Endothelial cell (in vitro differentiated cells): ENCODE results near the gene DLL1. TPM values are rescaled to one million over a fixed set of nuclear protein-coding genes. Genes with fewer than 3 reads are reported as not detected.

Source experiments
- DNase-seq: peaks from one replicate; pipeline ENCODE4 v3.0.0; 2021; ENCODE audit warnings: low spot score
- H3K27ac Mint-ChIP-seq: one replicate; pipeline ENCODE4 v1.8.0; 2021; ENCODE audit warnings: mixed read lengths, inconsistent platforms; ENCODE audit not compliant: unreplicated experiment
- H3K27me3 Mint-ChIP-seq: one replicate; pipeline ENCODE4 v1.8.0; 2021; ENCODE audit warnings: mild to moderate bottlenecking, moderate library complexity, mixed read lengths, inconsistent platforms; ENCODE audit not compliant: unreplicated experiment
- H3K36me3 Mint-ChIP-seq: one replicate; pipeline ENCODE4 v1.8.0; 2021; ENCODE audit warnings: mild to moderate bottlenecking, low read depth, mixed read lengths, inconsistent platforms; ENCODE audit not compliant: unreplicated experiment
- H3K4me1 Mint-ChIP-seq: one replicate; pipeline ENCODE4 v1.8.0; 2021; ENCODE audit warnings: mild to moderate bottlenecking, mixed read lengths, inconsistent platforms; ENCODE audit not compliant: unreplicated experiment
- H3K4me3 Mint-ChIP-seq: one replicate; pipeline ENCODE4 v1.8.0; 2021; ENCODE audit warnings: mild to moderate bottlenecking, mixed read lengths, inconsistent platforms; ENCODE audit not compliant: unreplicated experiment
- H3K9me3 Mint-ChIP-seq: one replicate; pipeline ENCODE4 v1.8.0; 2021; ENCODE audit warnings: mixed read lengths, inconsistent platforms; ENCODE audit not compliant: unreplicated experiment
- CTCF ChIP-seq: fragments of 200-600 bp; sonication (generic); IDR thresholded peaks from one replicate; pipeline ENCODE4 v1.5.0; 2021; ENCODE audit warnings: antibody characterized with exemption; ENCODE audit not compliant: unreplicated experiment
- total RNA-seq: library from RNA; stranded (reverse); fragmentation: NEBNext Ultra II Directional; extraction: Animal tissue kit (Norgen Biotek cat#: 25700); gene quantifications from one replicate; pipeline ENCODE4 v1.2.1, GENCODE V29; 2021; ENCODE audit not compliant: unreplicated experiment

Gene DLL1
- total RNA-seq, 1 donor from 2014 or later, result 59.5 TPM

- H3K27me3 Mint-ChIP-seq, result peaks cover 16% of the 10 kb centered on the region
- no peak for TF ChIP-seq CTCF
These were observed 7.8 kb upstream of the DLL1 start for GRCh38 chr6:170298688-170299087.

GRCh38 chr6:170297576-170298330 lies 6.9 kb upstream of the DLL1 start:
- peaks cover 19% of the 10 kb centered on the region for H3K27me3 Mint-ChIP-seq
- TF ChIP-seq CTCF, result no peak
- H3K9me3 Mint-ChIP-seq, result peaks cover 12% of the 10 kb centered on the region
- no peak overlapping the region for H3K4me3 Mint-ChIP-seq
- H3K36me3 Mint-ChIP-seq, result peaks cover 14% of the 10 kb centered on the region
- DNase-seq, result no peak
- peak overlapping the region; percentile 64 for H3K27ac Mint-ChIP-seq
- H3K4me1 Mint-ChIP-seq, result peaks cover 40% of the 10 kb centered on the region

More at GRCh38 chr6:170298688-170299087, 7.8 kb upstream of the DLL1 start:
- peaks cover 14% of the 10 kb centered on the region for H3K36me3 Mint-ChIP-seq
- DNase-seq, result no peak
- peaks cover 12% of the 10 kb centered on the region for H3K9me3 Mint-ChIP-seq
- H3K27ac Mint-ChIP-seq, result no peak overlapping the region
- H3K4me1 Mint-ChIP-seq, result peaks cover 35% of the 10 kb centered on the region
- no peak overlapping the region for H3K4me3 Mint-ChIP-seq

GRCh38 chr6:170296746-170297575 lies 6.1 kb upstream of the DLL1 start:
- DNase-seq, result no peak
- peak overlapping the region; percentile 67 for H3K4me3 Mint-ChIP-seq
- peaks cover 6% of the 10 kb centered on the region for H3K9me3 Mint-ChIP-seq
- TF ChIP-seq CTCF, result no peak
- peaks cover 14% of the 10 kb centered on the region for H3K36me3 Mint-ChIP-seq
- H3K27ac Mint-ChIP-seq, result no peak overlapping the region
- H3K4me1 Mint-ChIP-seq, result peaks cover 47% of the 10 kb centered on the region
- H3K27me3 Mint-ChIP-seq, result peaks cover 25% of the 10 kb centered on the region

GRCh38 chr6:170296423-170296745 lies 5.5 kb upstream of the DLL1 start:
- Mint-ChIP-seq H3K27me3 (peaks cover 27% of the 10 kb centered on the region), H3K4me1 (peaks cover 49% of the 10 kb centered on the region), H3K4me3 (no peak overlapping the region), H3K27ac (no peak overlapping the region), H3K36me3 (peaks cover 8% of the 10 kb centered on the region), H3K9me3 (peaks cover under 1% of the 10 kb centered on the region)
- DNase-seq, result no peak
- peak; percentile 21 for TF ChIP-seq CTCF
